NK-92 treated with Interleukin-12 subunit alpha and Interleukin-12 subunit beta, amount 100 ng/mL, for 24 hours (cell line): ENCODE measurements around the gene DDX60.
A peak's percentile ranks its signal among the peaks of the same experiment; 100 is the strongest.
"Not testable (repeated sequence)": the region's sequence is repeated elsewhere in the genome, so short reads cannot be mapped to it uniquely, and the experiment has no call there.

ENCODE experiments used
- DNase-seq: peaks from one replicate; lab custom pipeline; 2025; lab: John Stamatoyannopoulos, UW

Gene DDX60

GRCh38 chr4:168318266-168318895, at the start of gene DDX60:
Gene DDX60 (minus strand): TSS chr4:168318752. CDS start chr4:168311259, 7,493 bp downstream.
- peak; percentile 63 for DNase-seq

DNA sequence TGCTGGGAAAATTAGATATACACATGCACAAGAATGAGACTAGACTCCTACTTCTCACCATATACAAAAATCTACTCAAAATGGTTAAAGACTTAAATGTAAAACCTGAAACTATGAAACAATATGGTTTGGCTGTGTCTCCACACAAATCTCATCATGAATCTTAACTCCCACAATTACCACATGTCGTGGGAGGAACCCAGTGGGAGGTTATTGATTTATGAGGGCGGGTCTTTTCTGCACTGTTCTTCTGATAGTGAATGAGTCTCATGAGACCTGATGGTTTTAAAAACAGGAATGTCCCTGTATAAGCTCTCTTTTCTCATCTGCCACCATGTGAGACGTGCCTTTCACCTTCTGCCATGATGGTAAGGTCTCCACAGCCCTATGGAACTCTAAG, 48.5 kb upstream of the DDX60 start:
- DNase-seq = no peak

- DNase-seq = no peak
Observed at GRCh38 chr4:168362025-168362401, 43.5 kb upstream of the DDX60 start.

- DNase-seq = no peak
Observed at GRCh38 chr4:168361365-168362024, 42.9 kb upstream of the DDX60 start.

- DNase-seq = no peak
Observed at GRCh38 chr4:168360271-168360670, 41.7 kb upstream of the DDX60 start.

- DNase-seq = no peak
Observed at GRCh38 chr4:168357941-168358340, 39.4 kb upstream of the DDX60 start.

- DNase-seq = no peak
Observed at GRCh38 chr4:168353746-168354145, 35.2 kb upstream of the DDX60 start.

DNA sequence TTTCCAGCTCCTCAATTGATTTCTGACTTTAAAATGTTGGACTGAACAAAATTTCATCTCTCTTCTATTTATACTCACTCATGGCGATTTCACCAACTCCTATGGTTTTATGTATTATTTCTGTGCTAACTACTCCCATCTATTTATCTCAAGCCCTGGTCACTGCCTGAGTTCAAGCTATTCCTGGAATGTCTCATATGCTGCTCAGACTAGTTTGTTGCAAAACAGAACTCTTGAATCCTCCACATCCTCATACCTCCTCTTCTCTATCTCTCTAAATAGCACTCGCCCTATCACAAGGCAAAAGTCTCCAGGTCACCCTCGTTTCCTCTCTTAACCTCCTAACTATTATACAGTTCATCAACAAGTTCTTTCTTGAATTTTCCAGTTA, 19.0 kb upstream of the DDX60 start:
- DNase-seq = no peak

GRCh38 chr4:168336837-168337549, 18.4 kb upstream of the DDX60 start:
- no peak for DNase-seq

- no peak for DNase-seq
Observed at GRCh38 chr4:168335621-168336020, 17.1 kb upstream of the DDX60 start.

GRCh38 chr4:168334053-168334452, 15.5 kb upstream of the DDX60 start:
- no peak for DNase-seq

GRCh38 chr4:168330575-168330974, 12.0 kb upstream of the DDX60 start:
- DNase-seq = not testable (repeated sequence)

DNA sequence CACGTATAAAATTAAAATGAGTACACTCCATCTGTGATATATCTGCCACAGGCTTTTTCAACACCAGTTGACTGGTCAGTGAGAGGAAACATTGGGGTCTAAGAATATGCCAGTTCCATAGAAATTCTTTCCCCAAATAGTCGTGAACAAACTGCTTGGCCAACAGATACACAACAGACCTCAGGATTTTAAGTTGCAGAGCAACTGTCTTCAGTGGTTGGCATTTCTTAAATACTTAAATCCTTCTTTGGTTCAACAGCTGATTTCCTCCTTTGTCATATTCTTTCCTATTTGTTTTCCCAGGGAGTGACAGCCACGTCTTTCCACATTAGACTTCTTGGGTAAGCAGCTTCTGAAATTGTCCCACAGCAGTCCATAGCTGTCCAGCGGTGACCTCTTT, 7.0 kb upstream of the DDX60 start:
- DNase-seq = no peak

- no peak for DNase-seq
Observed at GRCh38 chr4:168321006-168321405, 2.5 kb upstream of the DDX60 start.

DNA sequence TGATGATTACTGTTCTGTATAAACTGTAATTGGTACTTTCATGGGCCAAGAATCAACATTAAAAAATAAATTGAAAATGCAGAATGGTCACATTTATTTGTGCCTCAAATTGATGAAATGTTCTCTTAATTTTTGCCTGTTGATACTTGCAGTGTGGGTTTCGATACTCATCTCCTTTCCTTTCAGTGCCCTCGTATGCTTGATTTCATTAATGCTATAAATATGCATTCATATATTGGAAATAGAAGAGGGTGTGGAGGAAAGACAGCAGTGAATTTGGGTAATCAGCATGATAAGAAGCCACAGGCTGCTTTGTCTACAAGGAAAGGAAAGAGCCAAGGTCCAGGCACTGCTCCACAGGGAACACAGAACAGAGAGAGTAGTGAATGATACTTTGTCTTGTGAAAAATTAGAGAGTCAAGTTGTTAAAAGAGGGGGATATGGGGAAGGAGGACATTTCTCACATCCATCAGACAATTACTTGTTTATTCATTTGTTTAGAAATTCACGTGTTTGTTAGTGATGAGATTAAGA, 1.0 kb upstream of the DDX60 start:
- DNase-seq = no peak

- no peak for DNase-seq
Observed at GRCh38 chr4:168317621-168318020, 931 bp downstream of the DDX60 start.

DNA sequence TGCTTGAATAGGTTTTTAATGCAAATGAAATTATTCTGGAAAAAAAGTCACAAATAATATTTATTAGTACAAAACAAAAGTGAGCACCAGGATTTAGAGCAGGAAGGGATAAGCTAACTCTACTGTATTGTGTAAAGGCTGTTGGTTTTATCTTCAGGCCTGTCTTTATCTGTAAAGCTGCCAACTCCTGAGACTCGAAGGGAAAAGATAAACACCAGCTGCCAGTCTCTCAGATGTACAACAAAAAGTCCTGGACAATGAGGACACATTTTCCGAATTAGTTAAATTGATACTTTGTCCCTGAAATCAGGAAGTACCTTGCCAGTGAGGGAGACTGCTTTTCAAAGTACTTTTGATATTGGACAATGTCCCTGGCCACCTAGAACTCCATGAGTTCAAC, 8.8 kb downstream of the DDX60 start:
- no peak for DNase-seq

- DNase-seq = no peak
Observed at GRCh38 chr4:168308912-168309311, 9.6 kb downstream of the DDX60 start.

GRCh38 chr4:168306476-168306875, 12.1 kb downstream of the DDX60 start:
- DNase-seq = no peak

DNA sequence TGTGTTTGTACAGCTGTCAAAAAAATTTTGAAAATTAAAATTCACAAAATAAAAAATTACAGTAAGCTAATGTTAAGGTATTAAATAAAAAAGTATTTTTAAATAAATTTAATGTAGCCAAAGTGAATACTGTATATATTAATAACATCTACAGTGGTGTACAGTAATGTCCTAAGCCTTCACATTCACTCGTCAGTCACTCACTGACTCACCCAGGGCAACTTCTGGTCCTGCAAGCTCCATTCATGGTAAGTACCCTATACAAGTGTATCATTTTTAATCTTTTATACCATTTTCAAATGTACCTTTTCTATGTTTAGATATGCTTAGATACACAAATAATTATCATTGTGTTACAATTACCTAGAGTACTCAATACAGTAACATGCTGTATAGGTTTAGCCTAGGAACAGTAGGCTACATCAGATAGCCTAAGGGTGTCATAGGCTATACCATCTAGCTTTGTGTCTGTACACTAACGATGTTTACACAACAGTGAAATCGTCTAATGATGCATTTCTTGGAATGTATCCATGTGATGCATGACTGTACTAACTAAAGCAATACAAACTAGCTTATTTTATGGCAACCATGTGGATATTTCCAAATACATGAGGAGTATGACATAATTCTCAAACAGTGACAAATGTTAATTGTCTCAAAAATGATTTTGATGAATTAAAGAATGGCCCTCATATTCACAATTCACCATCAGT, 13.7 kb downstream of the DDX60 start:
- no peak for DNase-seq

- not testable (repeated sequence) for DNase-seq
Observed at GRCh38 chr4:168303430-168303829, 15.1 kb downstream of the DDX60 start.

- no peak for DNase-seq
Observed at GRCh38 chr4:168293386-168293975, 25.1 kb downstream of the DDX60 start.
